Lung (tissue), 12 donors: ENCODE data around the gene AADAT. TPM values are rescaled to one million over a fixed set of nuclear protein-coding genes. Genes with fewer than 3 reads are reported as not detected.
A peak's percentile ranks its signal among the peaks of the same experiment; 100 is the strongest.

Experiments
- ATAC-seq: fragments of 200-7000 bp; cut with Tn5 transposase; one replicate; pipeline ENCODE4 v1.9.1; 2020; ENCODE audit warnings: moderate number of reproducible peaks; ENCODE audit not compliant: insufficient read depth, low FRiP score
- DNase-seq, 3 donors: peaks; one replicate each; pipeline ENCODE4 v3.0.0-alpha.2; 2013 to 2017
- H3K27ac ChIP-seq, 2 donors: one replicate each; pipeline ENCODE4 v1.5.1; 2013; ENCODE audit warnings: mild to moderate bottlenecking in 2 of 2, moderate library complexity in 2 of 2, control low read depth in 1 of 2, inconsistent platforms in 1 of 2, low read depth in 1 of 2, low read length in 1 of 2
- H3K27me3 ChIP-seq, 3 donors: one replicate each; pipeline ENCODE4 v1.5.1; 2013; ENCODE audit warnings: low read length in 2 of 3; ENCODE audit not compliant: control insufficient read depth in 3 of 3, insufficient read depth in 3 of 3
- H3K36me3 ChIP-seq, 4 donors: one replicate each; pipeline ENCODE4 v1.5.1; 2013; ENCODE audit warnings: low read length in 4 of 4, mild to moderate bottlenecking in 1 of 4, moderate library complexity in 1 of 4; ENCODE audit not compliant: control insufficient read depth in 4 of 4, insufficient read depth in 4 of 4
- H3K4me1 ChIP-seq, 5 donors: one replicate each; pipeline ENCODE4 v1.5.1; 2013; ENCODE audit warnings: low read length in 5 of 5, mild to moderate bottlenecking in 2 of 5, moderate library complexity in 1 of 5; ENCODE audit not compliant: control insufficient read depth in 5 of 5, insufficient read depth in 5 of 5
- H3K4me3 ChIP-seq: one replicate; pipeline ENCODE4 v1.5.1; 2013; ENCODE audit warnings: mild to moderate bottlenecking, control low read depth, moderate library complexity
- H3K9ac ChIP-seq, 2 donors: one replicate each; pipeline ENCODE4 v1.5.1; 2013; ENCODE audit warnings: low read length in 2 of 2, control low read depth in 1 of 2; ENCODE audit not compliant: insufficient read depth in 1 of 2
- H3K9me3 ChIP-seq, 4 donors: one replicate each; pipeline ENCODE4 v1.5.1; 2013; ENCODE audit warnings: low read length in 3 of 4, mild to moderate bottlenecking in 1 of 4, moderate library complexity in 1 of 4; ENCODE audit not compliant: control insufficient read depth in 4 of 4, insufficient read depth in 3 of 4
- CTCF ChIP-seq: IDR thresholded peaks from 2 replicates; pipeline ENCODE4 v1.5.1; 2012; ENCODE audit warnings: mild to moderate bottlenecking; ENCODE audit errors: control extremely low read depth, extremely low read depth
- WGBS, 2 donors: extraction: QIAGEN DNeasy Blood & Tissue Kit; methylation state at CpG; one replicate each; pipeline ENCODE4 v1.1.7; 2013; 5-methylcytosine and 5-hydroxymethylcytosine counted together
- polyA plus RNA-seq, 2 donors: library from polyadenylated mRNA; stranded (reverse); fragments of 200-250 nt; gene quantifications; one replicate each; pipeline ENCODE4 v1.2.1, GENCODE V29; 2013
- total RNA-seq, 2 donors: library from RNA; depleted of rRNA in 1 of 2; stranded (reverse); fragments of >200 nt in 1 of 2; gene quantifications; one replicate each; pipeline ENCODE4 v1.2.1, GENCODE V29; 2014 to 2021
- donor health status: control.
- donor health status: control.
- donor health status: Bipolar disorder and iron deficiency.
- donor health status: healthy.
- donor health status: DM: yes; HTN: yes; CAD: no.

AADAT gene
- total and polyA plus RNA-seq, 4 donors = 2.2 to 14.0 (median 6.8) TPM

GRCh38 chr4:170087163-170087700, 2.5 kb downstream of the AADAT start:
- H3K4me3 ChIP-seq = no peak overlapping the region
- 33 to 53% methylated on average over 4 of the region's 4 CpGs for WGBS, 2 donors
- H3K9me3 ChIP-seq = peaks cover 0 to 5% (median under 1%) of the 10 kb centered on the region in 4 donors

GRCh38 chr4:170083541-170083940, 6.2 kb downstream of the AADAT start:
- Histone ChIP-seq H3K36me3 (peaks cover 0 to 61% (median 34%) of the 10 kb centered on the region in 4 donors), H3K4me1 (peaks cover 0 to 16% (median 3%) of the 10 kb centered on the region in 5 donors), H3K27ac (no peak overlapping the region), H3K4me3 (no peak overlapping the region), H3K9ac (no peak overlapping the region), H3K9me3 (peaks cover 0 to 5% (median under 1%) of the 10 kb centered on the region in 4 donors), H3K27me3 (no peaks in the 10 kb centered on the region)
- DNase-seq (no peak), ATAC-seq (no peak)
- TF ChIP-seq CTCF = no peak
- 33 to 64% methylated on average over 2 of the region's 2 CpGs for WGBS, 2 donors

More at GRCh38 chr4:170087163-170087700, 2.5 kb downstream of the AADAT start:
- DNase-seq (peak in 2 of 3 donors; percentile 13 to 19), ATAC-seq (no peak)
- H3K9ac ChIP-seq = no peak overlapping the region
- H3K27ac ChIP-seq = no peak overlapping the region
- H3K27me3 ChIP-seq = no peaks in the 10 kb centered on the region
- H3K36me3 ChIP-seq = peaks cover 0 to 30% (median 15%) of the 10 kb centered on the region in 4 donors
- H3K4me1 ChIP-seq = peaks cover 0 to 25% (median 6%) of the 10 kb centered on the region in 5 donors
- TF ChIP-seq CTCF = no peak

GRCh38 chr4:170080496-170080895, 9.3 kb downstream of the AADAT start:
- Histone ChIP-seq H3K4me3 (no peak overlapping the region), H3K36me3 (peaks cover 0 to 70% (median 39%) of the 10 kb centered on the region in 4 donors), H3K9ac (no peak overlapping the region), H3K9me3 (peaks cover 0 to 5% (median under 1%) of the 10 kb centered on the region in 4 donors), H3K27me3 (no peaks in the 10 kb centered on the region), H3K4me1 (no peaks in the 10 kb centered on the region), H3K27ac (no peak overlapping the region)
- ATAC-seq = no peak
- DNase-seq = no peak
- 92 to 95% methylated on average over 3 of the region's 3 CpGs for WGBS, 2 donors
- no peak for TF ChIP-seq CTCF
